ENCODE results near the gene KCNH5. TPM values are rescaled to one million over a fixed set of nuclear protein-coding genes. Genes with fewer than 3 reads are reported as not detected.

KCNH5 gene
- total RNA-seq, 1 donor from 2014 or later: not detected

- no peak for DNase-seq (ENCODE audit: low spot score)
Measured at GRCh38 chr14:63009495-63009894, 35.8 kb downstream of the KCNH5 start.

- no peak for DNase-seq (ENCODE audit: low spot score)
Measured at GRCh38 chr14:63006531-63006930, 38.7 kb downstream of the KCNH5 start.

DNA sequence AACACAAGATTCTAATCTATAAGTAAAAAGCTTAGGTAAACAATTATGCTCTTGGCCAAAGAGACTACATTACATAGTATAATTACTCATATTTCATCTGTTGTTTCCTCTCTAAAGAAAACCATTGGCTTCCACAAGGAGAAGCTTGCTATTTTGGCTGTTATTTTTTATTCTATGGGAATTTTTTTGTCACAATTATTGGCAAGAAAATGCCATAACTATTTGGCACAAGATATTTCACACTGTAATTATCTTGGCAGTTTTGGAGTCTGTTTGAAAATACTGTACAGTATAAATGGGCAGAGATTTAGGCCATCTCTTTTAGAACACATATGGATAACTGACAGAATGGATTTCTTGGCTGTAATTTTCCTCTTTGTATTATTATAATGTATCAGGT, 51.2 kb downstream of the KCNH5 start:
- DNase-seq (ENCODE audit: low spot score): no peak

GRCh38 chr14:62988967-62989366, 56.3 kb downstream of the KCNH5 start:
- no peak for DNase-seq (ENCODE audit: low spot score)

GRCh38 chr14:62983821-62984220, 61.4 kb downstream of the KCNH5 start:
- no peak for DNase-seq (ENCODE audit: low spot score)

DNA sequence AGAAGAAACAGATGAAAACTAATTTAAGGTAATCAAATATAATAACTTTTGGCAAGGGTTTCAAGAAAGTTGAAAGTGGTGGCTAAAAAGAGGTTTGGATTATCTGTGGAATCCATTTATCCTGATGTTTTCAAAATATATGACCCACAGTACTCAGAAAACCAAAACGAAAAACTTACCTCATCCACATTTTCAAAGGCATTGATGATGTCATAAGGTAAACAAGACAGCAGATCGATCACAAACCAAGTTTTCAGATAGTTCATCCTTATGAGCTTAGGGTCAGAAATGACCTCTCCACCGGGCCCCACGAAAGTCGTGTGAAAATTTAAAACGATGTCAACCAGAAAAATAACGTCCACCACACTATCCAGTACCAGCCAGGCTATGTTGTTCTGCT, 64.6 kb downstream of the KCNH5 start:
- no peak for DNase-seq (ENCODE audit: low spot score)

DNA sequence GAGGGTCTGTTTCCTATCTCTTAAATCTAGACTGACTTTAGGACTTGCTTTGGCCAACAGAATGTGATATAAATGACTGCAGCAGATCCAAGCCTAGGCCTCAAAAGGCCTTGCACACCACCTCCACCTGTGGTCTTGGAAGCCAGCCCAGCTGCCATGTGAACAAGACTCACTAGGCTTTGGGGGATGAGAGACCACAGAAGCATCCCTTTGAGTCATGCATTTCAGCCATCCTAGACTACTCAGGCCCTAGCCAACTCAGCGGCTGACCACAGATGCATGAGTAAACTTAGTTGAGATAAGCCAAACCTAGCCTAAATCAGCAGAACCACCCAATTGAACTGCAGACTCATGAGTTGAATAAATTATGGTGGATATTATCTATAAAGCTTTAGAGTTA, 87.7 kb downstream of the KCNH5 start:
- DNase-seq (ENCODE audit: low spot score): no peak

DNA sequence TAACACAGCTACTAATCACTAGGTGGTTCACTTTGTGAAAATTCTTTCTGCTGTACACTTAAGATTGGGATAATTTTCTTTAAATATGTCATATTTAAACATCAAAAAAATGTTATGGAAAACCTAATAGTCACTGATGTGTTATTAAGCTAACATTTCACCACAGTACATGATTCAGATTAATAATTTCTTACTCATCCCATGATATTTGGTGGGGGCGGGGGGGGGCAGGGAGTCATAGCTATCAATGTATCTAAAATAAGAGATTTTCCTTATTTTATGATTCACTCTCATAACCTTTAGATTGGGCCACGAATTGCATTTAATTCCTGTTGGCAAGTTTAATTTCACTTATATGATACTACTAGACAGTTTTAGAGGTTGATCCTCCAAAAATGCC, 88.8 kb downstream of the KCNH5 start:
- no peak for DNase-seq (ENCODE audit: low spot score)

- no peak for DNase-seq (ENCODE audit: low spot score)
Measured at GRCh38 chr14:62954165-62954564, 91.1 kb downstream of the KCNH5 start.

- no peak for DNase-seq (ENCODE audit: low spot score)
Measured at GRCh38 chr14:62952226-62952625, 93.0 kb downstream of the KCNH5 start.

DNA sequence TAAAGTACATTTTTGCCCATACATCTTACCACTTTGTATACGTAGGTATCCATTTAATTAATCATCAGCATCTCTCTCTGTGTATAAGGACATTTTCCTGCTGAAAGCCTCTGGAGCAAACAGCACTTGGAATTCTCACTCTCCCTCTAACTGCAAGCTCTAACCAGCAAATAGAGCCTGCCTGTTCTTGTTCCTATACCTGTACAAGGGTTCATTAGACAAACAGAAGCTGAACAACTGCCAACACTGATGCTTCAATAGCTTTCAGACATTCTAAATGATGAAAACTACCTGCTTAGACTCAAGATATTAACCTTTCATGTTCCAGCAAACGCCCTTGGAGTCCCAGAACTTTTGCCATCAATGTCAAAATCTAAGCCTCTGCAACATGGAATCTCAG, 98.0 kb downstream of the KCNH5 start:
- DNase-seq (ENCODE audit: low spot score): no peak

- DNase-seq (ENCODE audit: low spot score): no peak
Measured at GRCh38 chr14:62946221-62946620, 99.0 kb downstream of the KCNH5 start.

DNA sequence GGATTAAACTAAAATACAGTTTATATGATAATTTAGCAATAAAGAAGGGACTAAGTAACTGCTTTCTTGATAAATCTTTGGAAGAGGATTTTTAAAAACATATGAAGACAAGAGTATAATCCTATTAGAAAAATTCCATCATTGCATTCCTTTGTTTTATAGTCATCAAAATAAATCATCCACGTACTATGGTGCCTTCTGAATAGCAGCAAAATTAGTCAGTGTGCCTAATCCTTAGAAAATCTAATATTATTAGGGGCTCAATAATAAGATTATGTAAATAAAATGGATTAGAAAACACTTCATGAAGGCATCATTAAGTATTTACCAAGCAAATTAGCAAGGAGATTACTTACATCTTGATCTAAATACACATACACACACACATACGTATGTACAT, 102.1 kb downstream of the KCNH5 start:
- DNase-seq (ENCODE audit: low spot score): no peak

DNA sequence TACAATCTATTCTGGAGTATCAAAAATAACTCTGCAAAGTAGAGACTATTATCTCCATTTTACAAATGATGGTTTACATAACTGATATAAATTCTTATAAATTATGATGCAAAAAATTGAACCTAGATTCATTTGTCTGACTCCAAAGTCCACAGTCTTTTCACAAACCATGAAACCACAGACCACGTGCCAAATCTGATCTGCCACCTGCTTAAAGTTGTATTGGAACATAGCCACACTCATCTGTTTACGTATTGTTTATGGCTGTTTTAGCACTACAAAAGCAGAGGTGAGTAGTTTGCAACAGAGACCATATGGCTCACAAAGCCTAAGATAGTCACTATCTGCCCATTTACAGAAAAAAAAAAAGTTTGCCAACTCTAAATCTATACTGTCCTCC, 105.3 kb downstream of the KCNH5 start:
- DNase-seq (ENCODE audit: low spot score): no peak

GRCh38 chr14:62938778-62939177, 106.5 kb downstream of the KCNH5 start:
- DNase-seq (ENCODE audit: low spot score): no peak

DNA sequence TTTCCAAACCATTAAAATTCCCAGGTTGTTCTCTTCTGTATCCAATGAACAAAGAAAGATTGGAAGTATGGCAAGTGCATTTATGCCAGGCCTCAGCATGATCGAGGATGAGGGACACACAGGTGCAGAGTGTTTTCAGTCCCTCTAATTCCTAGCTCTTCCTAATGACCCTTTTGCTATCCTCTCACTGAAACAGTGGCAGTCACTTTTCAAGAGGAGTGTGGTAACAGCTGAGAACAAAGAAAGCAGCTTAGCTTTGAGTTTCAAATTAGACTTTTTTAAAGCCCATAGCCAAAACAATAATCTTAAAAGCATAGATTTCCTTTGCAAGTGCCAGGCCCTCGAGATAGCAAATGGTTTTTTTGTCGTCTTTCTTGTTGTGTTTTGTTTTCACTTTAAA, 110.8 kb downstream of the KCNH5 start:
- no peak for DNase-seq (ENCODE audit: low spot score)

DNA sequence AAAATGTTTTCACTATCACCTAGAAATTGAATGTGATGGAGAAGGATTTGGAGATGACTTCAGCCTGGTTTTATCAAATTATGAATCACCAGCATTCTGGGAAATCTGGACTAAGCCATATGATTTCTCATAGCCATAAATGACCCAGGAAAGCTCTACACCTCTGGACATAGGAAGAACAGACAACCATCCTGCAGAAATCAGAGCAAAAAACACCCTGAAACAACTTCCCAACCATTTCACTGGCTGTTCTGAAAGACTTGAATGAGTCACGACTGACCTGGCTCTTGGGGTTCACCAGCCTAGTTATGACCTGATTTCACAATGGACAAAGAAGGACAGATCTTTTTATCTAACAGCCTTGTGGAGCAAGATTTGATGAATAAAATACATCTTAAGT, 123.8 kb downstream of the KCNH5 start:
- no peak for DNase-seq (ENCODE audit: low spot score)

GRCh38 chr14:62916551-62916950, 128.7 kb downstream of the KCNH5 start:
- no peak for DNase-seq (ENCODE audit: low spot score)

- DNase-seq (ENCODE audit: low spot score): no peak
Measured at GRCh38 chr14:62914873-62915272, 130.4 kb downstream of the KCNH5 start.

- DNase-seq (ENCODE audit: low spot score): no peak
Measured at GRCh38 chr14:62914025-62914424, 131.2 kb downstream of the KCNH5 start.

DNA sequence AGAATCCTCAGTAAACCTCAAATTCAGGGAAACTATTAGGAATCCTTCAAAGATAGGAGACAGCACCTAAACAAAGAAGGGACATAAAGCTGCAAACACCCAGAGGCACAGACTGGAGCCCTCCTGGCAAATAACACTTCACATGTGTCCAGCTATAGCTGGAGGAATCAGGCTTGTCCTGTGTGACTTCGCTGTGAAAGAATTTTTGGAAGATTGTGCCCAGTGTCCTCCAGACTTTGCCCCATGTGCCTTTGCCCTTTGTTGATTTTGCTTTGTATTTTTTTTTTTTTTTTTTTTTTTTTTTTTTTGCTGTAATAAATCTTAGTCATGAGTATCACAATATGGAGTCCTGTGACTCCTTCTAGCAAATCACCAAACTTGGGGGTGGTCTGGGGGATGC, 136.8 kb downstream of the KCNH5 start:
- DNase-seq (ENCODE audit: low spot score): no peak

DNA sequence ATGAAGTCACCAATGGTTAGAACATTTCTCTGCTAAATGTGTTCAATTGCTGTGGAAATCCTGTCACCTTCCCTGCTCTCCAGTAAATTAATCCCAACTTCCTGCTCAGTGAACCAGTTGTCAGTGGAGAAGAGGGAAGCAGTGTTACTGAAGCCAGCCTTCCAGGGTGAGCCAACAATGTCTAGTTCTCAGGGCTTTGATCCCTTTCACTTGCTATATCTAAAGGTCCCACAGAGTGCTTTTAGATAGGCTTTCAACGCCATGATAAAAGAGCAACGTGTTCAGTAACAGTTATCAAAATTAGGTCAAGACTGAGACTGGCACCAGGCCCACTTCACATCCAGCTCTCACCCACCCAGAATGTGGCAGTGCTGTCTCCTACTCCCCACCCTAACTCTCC, 139.7 kb downstream of the KCNH5 start:
- no peak for DNase-seq (ENCODE audit: low spot score)

- no peak for DNase-seq (ENCODE audit: low spot score)
Measured at GRCh38 chr14:62897771-62898170, 147.5 kb downstream of the KCNH5 start.

DNA sequence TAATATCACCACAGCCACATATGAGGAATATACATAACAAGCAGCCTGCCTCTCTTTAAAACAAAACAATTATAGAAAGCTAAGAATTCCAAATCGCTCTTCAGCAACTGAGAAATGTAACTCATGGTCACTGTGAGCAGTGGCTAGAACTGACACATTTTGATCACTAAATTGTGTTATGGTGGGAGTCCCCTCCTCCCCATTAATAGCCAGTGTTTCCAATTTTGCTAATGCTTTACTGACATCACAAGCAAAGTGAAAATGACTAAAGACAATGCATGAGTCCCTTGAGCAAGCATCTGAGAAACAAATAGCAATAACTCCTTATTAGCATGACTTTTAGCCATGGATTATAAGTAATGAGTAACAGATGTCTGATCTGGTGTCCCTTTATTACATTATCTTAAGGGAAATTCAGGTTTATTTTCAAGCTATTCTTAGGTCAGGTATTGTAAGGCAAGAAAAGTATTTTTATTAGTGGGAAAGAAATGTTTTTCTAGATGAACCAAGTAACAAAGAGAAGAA, 148.3 kb downstream of the KCNH5 start:
- DNase-seq (ENCODE audit: low spot score): no peak

Data from mesenteric fat pad (tissue), 1 donor.